GM21423 (cell line): Measurements from ENCODE around the gene MUSTN1.

Experiments
- ATAC-seq: cut with Tn5 transposase; IDR thresholded peaks from one replicate; pipeline ENCODE4 v1.9.1; 2021; ENCODE audit warnings: mild to moderate bottlenecking, moderate library complexity; ENCODE audit not compliant: unreplicated experiment

The MUSTN1 gene

GRCh38 chr3:52787672-52788625, 46.9 kb downstream of the MUSTN1 start:
- ATAC-seq = no peak

- no peak for ATAC-seq
These were observed 47.6 kb downstream of the MUSTN1 start for GRCh38 chr3:52787246-52787645.

- no peak for ATAC-seq
These were observed 48.2 kb downstream of the MUSTN1 start for GRCh38 chr3:52786330-52787215.

GRCh38 chr3:52784931-52785590, 49.8 kb downstream of the MUSTN1 start:
- no peak for ATAC-seq

- ATAC-seq = no peak
These were observed 50.7 kb downstream of the MUSTN1 start for GRCh38 chr3:52784021-52784621.

- no peak for ATAC-seq
These were observed 51.6 kb downstream of the MUSTN1 start for GRCh38 chr3:52783211-52783555.
